H9 (cell line): Measurements from ENCODE around the gene CDH20. TPM values are rescaled to one million over a fixed set of nuclear protein-coding genes. Genes with fewer than 3 reads are reported as not detected.

Experiments
- DNase-seq: peaks from one replicate; pipeline ENCODE4 v3.0.0-alpha.2; 2017
- H2AFZ ChIP-seq: one replicate; pipeline ENCODE4 v1.6.1; 2013; ENCODE audit warnings: mild to moderate bottlenecking, low read length, control low read depth, moderate library complexity
- H2AK5ac ChIP-seq: 2 replicates; pipeline ENCODE4 v1.6.1; 2013; ENCODE audit warnings: low read length, control low read depth, mixed read lengths; ENCODE audit not compliant: insufficient read length
- H2BK120ac ChIP-seq: one replicate; pipeline ENCODE4 v1.6.1; 2013; ENCODE audit warnings: low read depth, mild to moderate bottlenecking, low read length, control low read depth, inconsistent platforms; ENCODE audit not compliant: poor library complexity, severe bottlenecking
- H2BK12ac ChIP-seq: 2 replicates; pipeline ENCODE4 v1.6.1; 2013; ENCODE audit warnings: low read length, control low read depth, mixed read lengths, low read depth; ENCODE audit not compliant: insufficient read length
- H2BK15ac ChIP-seq: 2 replicates; pipeline ENCODE4 v1.6.1; 2013; ENCODE audit warnings: low read depth, low read length, control low read depth
- H2BK20ac ChIP-seq: one replicate; pipeline ENCODE4 v1.6.1; 2013; ENCODE audit warnings: low read depth, mild to moderate bottlenecking, low read length, control low read depth, inconsistent platforms; ENCODE audit not compliant: poor library complexity, severe bottlenecking
- H2BK5ac ChIP-seq: 2 replicates; pipeline ENCODE4 v1.6.1; 2013; ENCODE audit warnings: low read length, control low read depth, mixed read lengths; ENCODE audit not compliant: insufficient read length
- H3K14ac ChIP-seq: 2 replicates; pipeline ENCODE4 v1.6.1; 2013; ENCODE audit warnings: low read length, control low read depth; ENCODE audit not compliant: insufficient read depth
- H3K18ac ChIP-seq: 2 replicates; pipeline ENCODE4 v1.6.1; 2013; ENCODE audit warnings: low read depth, mild to moderate bottlenecking, mixed read lengths, low read length, control low read depth; ENCODE audit not compliant: insufficient read length
- H3K23ac ChIP-seq: 2 replicates; pipeline ENCODE4 v1.6.1; 2013; ENCODE audit warnings: low read length, control low read depth, mixed read lengths, low read depth; ENCODE audit not compliant: insufficient read length
- H3K23me2 ChIP-seq: 2 replicates; pipeline ENCODE4 v1.6.1; 2013; ENCODE audit warnings: low read depth, mild to moderate bottlenecking, mixed read lengths, low read length, control low read depth; ENCODE audit not compliant: insufficient read length, poor library complexity, severe bottlenecking
- H3K27ac ChIP-seq: 2 replicates; pipeline ENCODE4 v1.5.1; 2013; ENCODE audit warnings: low read length, control low read depth, mixed read lengths, low read depth; ENCODE audit not compliant: insufficient read length
- H3K27me3 ChIP-seq: 2 replicates; pipeline ENCODE4 v1.6.1; 2013; ENCODE audit warnings: low read length, control low read depth, inconsistent platforms; ENCODE audit not compliant: insufficient read depth
- H3K4ac ChIP-seq: 2 replicates; pipeline ENCODE4 v1.6.1; 2013; ENCODE audit warnings: low read depth, mild to moderate bottlenecking, control low read depth, inconsistent platforms, low read length, moderate library complexity
- H3K4me1 ChIP-seq: 2 replicates; pipeline ENCODE4 v1.6.1; 2013; ENCODE audit warnings: low read length, control low read depth, inconsistent platforms; ENCODE audit not compliant: insufficient read depth
- H3K4me2 ChIP-seq: 2 replicates; pipeline ENCODE4 v1.6.1; 2013; ENCODE audit warnings: low read length, control low read depth, mixed read lengths; ENCODE audit not compliant: insufficient read length, insufficient read depth
- H3K56ac ChIP-seq: 2 replicates; pipeline ENCODE4 v1.6.1; 2013; ENCODE audit warnings: low read depth, mild to moderate bottlenecking, mixed read lengths, low read length, control low read depth; ENCODE audit not compliant: insufficient read length
- H3K79me1 ChIP-seq: 2 replicates; pipeline ENCODE4 v1.6.1; 2013; ENCODE audit warnings: low read depth, mild to moderate bottlenecking, moderate library complexity, low read length, control low read depth, inconsistent platforms; ENCODE audit not compliant: insufficient read depth, poor library complexity, severe bottlenecking
- H3K79me2 ChIP-seq: 2 replicates; pipeline ENCODE4 v1.6.1; 2013; ENCODE audit warnings: low read length, control low read depth, inconsistent platforms; ENCODE audit not compliant: insufficient read depth
- H3K9ac ChIP-seq: 2 replicates; pipeline ENCODE4 v1.6.1; 2013; ENCODE audit warnings: low read length, control low read depth, mixed read lengths; ENCODE audit not compliant: insufficient read length; ENCODE audit errors: extremely low read depth
- H3K9me3 ChIP-seq: one replicate; pipeline ENCODE4 v1.6.1; 2013; ENCODE audit warnings: low read depth, low read length, inconsistent platforms; ENCODE audit not compliant: control insufficient read depth
- H3T11ph ChIP-seq: one replicate; pipeline ENCODE4 v1.6.1; 2013; ENCODE audit warnings: mild to moderate bottlenecking, low read length, control low read depth, inconsistent platforms
- H4K20me1 ChIP-seq: one replicate; pipeline ENCODE4 v1.6.1; 2013; ENCODE audit not compliant: control insufficient read depth, insufficient read length, insufficient read depth
- H4K5ac ChIP-seq: 2 replicates; pipeline ENCODE4 v1.6.1; 2013; ENCODE audit warnings: low read depth, mild to moderate bottlenecking, mixed read lengths, low read length, control low read depth; ENCODE audit not compliant: insufficient read length
- H4K8ac ChIP-seq: replicated peaks from 2 replicates; pipeline ENCODE4 v1.6.1; 2013; ENCODE audit warnings: low read length, control low read depth, mixed read lengths, low read depth; ENCODE audit not compliant: insufficient read length
- H4K91ac ChIP-seq: 2 replicates; pipeline ENCODE4 v1.6.1; 2013; ENCODE audit warnings: low read depth, mild to moderate bottlenecking, moderate library complexity, mixed read lengths, low read length, control low read depth; ENCODE audit not compliant: insufficient read length
- H3K27ac Mint-ChIP-seq, 3 experiments: 2 replicates in 2 of 3; 3 replicates in 1 of 3; pipeline ENCODE4 v1.8.0; 2020 to 2021; ENCODE audit warnings: mixed read lengths in 3 of 3, mild to moderate bottlenecking in 1 of 3, moderate library complexity in 1 of 3
- H3K27me3 Mint-ChIP-seq: 2 replicates; pipeline ENCODE4 v1.8.0; 2021; ENCODE audit warnings: low read depth, mild to moderate bottlenecking, moderate library complexity, mixed read lengths
- H3K36me3 Mint-ChIP-seq, 3 experiments: 2 replicates in 2 of 3; 3 replicates in 1 of 3; pipeline ENCODE4 v1.8.0; 2020 to 2021; ENCODE audit warnings: low read depth in 3 of 3, mixed read lengths in 3 of 3; ENCODE audit not compliant: insufficient read depth in 1 of 3
- H3K4me1 Mint-ChIP-seq, 2 experiments: 2 replicates each; pipeline ENCODE4 v1.8.0; 2020; ENCODE audit warnings: mixed read lengths in 2 of 2
- H3K4me3 Mint-ChIP-seq, 2 experiments: 2 replicates in 1 of 2; 3 replicates in 1 of 2; pipeline ENCODE4 v1.8.0; 2020 to 2021; ENCODE audit warnings: mild to moderate bottlenecking in 2 of 2, mixed read lengths in 2 of 2, moderate library complexity in 1 of 2
- H3K9me3 Mint-ChIP-seq, 2 experiments: 2 replicates in 1 of 2; 3 replicates in 1 of 2; pipeline ENCODE4 v1.8.0; 2020; ENCODE audit warnings: mild to moderate bottlenecking in 2 of 2, mixed read lengths in 2 of 2, moderate library complexity in 1 of 2
- CTCF ChIP-seq: fragments of 200-600 bp; sonication (generic); conservative IDR thresholded peaks from 3 replicates; pipeline ENCODE4 v1.8.0; 2021; ENCODE audit warnings: antibody characterized with exemption, mild to moderate bottlenecking
- WGBS: extraction: QIAGEN DNeasy Blood & Tissue Kit; methylation state at CpG from one replicate; pipeline ENCODE4 v1.1.7; 2013; ENCODE audit warnings: missing lambda C conversion rate, low lambda C conversion rate, mixed read lengths; ENCODE audit not compliant: insufficient read length; ENCODE audit errors: extremely low coverage; 5-methylcytosine and 5-hydroxymethylcytosine counted together
- total RNA-seq: library from RNA; stranded (reverse); gene quantifications from 2 replicates; pipeline ENCODE4 v1.2.1, GENCODE V29; 2021

Gene CDH20
- total RNA-seq, 1 experiment from 2014 or later, result not detected

DNA sequence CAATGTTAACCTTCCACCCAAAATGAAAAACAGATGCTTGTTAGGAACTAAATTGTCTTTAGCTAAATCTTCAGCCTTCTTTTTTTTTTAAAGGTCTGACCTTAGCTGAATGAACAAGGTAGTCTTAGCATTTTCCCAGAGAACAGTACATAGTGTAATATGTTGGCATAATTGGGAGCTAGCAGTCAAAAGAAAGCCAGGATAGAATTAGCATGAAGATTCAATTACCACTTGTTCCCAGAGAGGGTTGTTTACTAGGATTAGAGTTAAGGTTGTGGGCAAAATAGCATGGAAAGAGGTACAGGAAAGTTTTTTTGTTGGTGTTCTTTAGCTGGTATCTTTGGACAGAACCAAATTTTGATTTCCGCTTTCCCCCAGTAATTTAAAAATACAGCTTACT lies 6.9 kb downstream of the CDH20 start:
- Histone ChIP-seq H2AFZ (no peak overlapping the region), H3K9ac (no peak overlapping the region), H3K14ac (no peak overlapping the region), H3K4me1 (no peaks in the 10 kb centered on the region), H3K23me2 (no peaks in the 10 kb centered on the region), H2BK20ac (no peak overlapping the region), H2BK12ac (no peak overlapping the region), H4K91ac (no peak overlapping the region), H4K5ac (no peak overlapping the region), H3K27ac (no peak overlapping the region), H3K4ac (no peak overlapping the region), H3K27me3 (peaks cover 3% of the 10 kb centered on the region; the same call in 1 of the 2 replicates), H3T11ph (no peak overlapping the region), H4K8ac (no peak overlapping the region), H2BK15ac (no peak overlapping the region), H3K79me1 (no peaks in the 10 kb centered on the region), H3K4me2 (no peak overlapping the region), H2BK5ac (no peak overlapping the region), H2BK120ac (no peak overlapping the region), H3K79me2 (no peaks in the 10 kb centered on the region), H4K20me1 (no peaks in the 10 kb centered on the region), H3K56ac (no peak overlapping the region), H3K18ac (no peak overlapping the region), H3K23ac (no peak overlapping the region), H2AK5ac (no peak overlapping the region), H3K9me3 (no peaks in the 10 kb centered on the region)
- DNase-seq, result no peak
- Mint-ChIP-seq H3K4me3 (no peak overlapping the region), H3K4me1 (no peaks in the 10 kb centered on the region; a peak in 1 of 4 replicates), H3K27ac (no peak overlapping the region), H3K27me3 (peaks cover 23% of the 10 kb centered on the region), H3K36me3 (no peaks in the 10 kb centered on the region), H3K9me3 (no peaks in the 10 kb centered on the region)
- WGBS, result no CpG with 5 or more reads among the region's 1 CpG
- TF ChIP-seq CTCF, result no peak
